ENCODE results near the gene CRNKL1. TPM values are rescaled to one million over a fixed set of nuclear protein-coding genes. Genes with fewer than 3 reads are reported as not detected.

The CRNKL1 gene
- total RNA-seq, 2 donors from 2014 or later, result 22.2 to 23.4 TPM

- Mint-ChIP-seq H3K27ac (no peak overlapping the region), H3K4me3 (no peak overlapping the region), H3K27me3 (ENCODE audit: insufficient read depth) (no peaks in the 10 kb centered on the region), H3K36me3 (ENCODE audit: low read depth) (no peaks in the 10 kb centered on the region), H3K4me1 (peaks cover 7% of the 10 kb centered on the region), H3K9me3 (no peaks in the 10 kb centered on the region)
- H3K4me1 ChIP-seq (ENCODE audit: control insufficient read depth, insufficient read depth, low read length), result peaks cover 2% of the 10 kb centered on the region
- no peak overlapping the region for H3K4me3 ChIP-seq (ENCODE audit: low read length)
- no peaks in the 10 kb centered on the region for H3K36me3 ChIP-seq (ENCODE audit: control insufficient read depth, insufficient read depth, low read length)
- no peaks in the 10 kb centered on the region for H3K27me3 ChIP-seq (ENCODE audit: control insufficient read depth, insufficient read depth, low read length, poor library complexity, severe bottlenecking)
- TF ChIP-seq CTCF (conservative IDR thresholded peaks at IDR 0.05), result no peak
- no peak overlapping the region for H3K27ac ChIP-seq (ENCODE audit: low read depth, low read length)
- 91 to 95% methylated on average over 3 to 9 of the region's 9 CpGs for WGBS, 2 experiments (ENCODE audit: insufficient coverage in 1 of 2, insufficient read length in 1 of 2)
- H3K9me3 ChIP-seq (ENCODE audit: control insufficient read depth, low read length), result no peaks in the 10 kb centered on the region
- no peak overlapping the region for H3K9ac ChIP-seq (ENCODE audit: extremely low read depth, low read length, poor library complexity, severe bottlenecking)
- no peak for DNase-seq
Measured at GRCh38 chr20:19996917-19997316, 55.3 kb downstream of the CRNKL1 start.

DNA sequence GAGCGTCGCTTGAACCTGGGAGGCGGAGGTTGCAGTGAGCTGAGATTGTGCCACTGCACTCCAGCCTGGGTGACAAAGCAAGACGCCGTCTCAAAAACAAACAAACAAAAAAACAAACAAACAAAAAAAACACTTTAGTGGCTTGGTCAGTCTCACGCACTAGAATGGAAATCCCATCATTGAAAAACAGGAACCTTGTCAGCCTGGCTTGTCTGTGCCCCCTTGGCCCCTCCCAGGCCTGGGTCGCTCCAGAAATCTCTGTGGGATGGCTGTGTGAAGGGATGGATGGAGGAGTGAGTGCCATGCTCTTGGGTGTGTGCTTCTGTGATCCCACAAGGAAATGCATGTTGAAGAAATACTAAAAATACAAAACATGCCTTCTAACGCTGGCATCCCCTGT, 56.0 kb downstream of the CRNKL1 start:
- no peak overlapping the region for H3K27ac ChIP-seq (ENCODE audit: low read depth, low read length)
- WGBS, 2 experiments (ENCODE audit: insufficient coverage in 1 of 2, insufficient read length in 1 of 2), result 96 to 100% methylated on average over 2 to 8 of the region's 8 CpGs
- Mint-ChIP-seq H3K27ac (no peak overlapping the region), H3K4me1 (peaks cover 11% of the 10 kb centered on the region), H3K9me3 (no peaks in the 10 kb centered on the region), H3K27me3 (ENCODE audit: insufficient read depth) (no peaks in the 10 kb centered on the region), H3K4me3 (no peak overlapping the region), H3K36me3 (ENCODE audit: low read depth) (no peaks in the 10 kb centered on the region)
- peaks cover 2% of the 10 kb centered on the region for H3K4me1 ChIP-seq (ENCODE audit: control insufficient read depth, insufficient read depth, low read length)
- H3K4me3 ChIP-seq (ENCODE audit: low read length), result no peak overlapping the region
- no peaks in the 10 kb centered on the region for H3K36me3 ChIP-seq (ENCODE audit: control insufficient read depth, insufficient read depth, low read length)
- TF ChIP-seq CTCF (conservative IDR thresholded peaks at IDR 0.05), result no peak
- H3K9me3 ChIP-seq (ENCODE audit: control insufficient read depth, low read length), result no peaks in the 10 kb centered on the region
- H3K9ac ChIP-seq (ENCODE audit: extremely low read depth, low read length, poor library complexity, severe bottlenecking), result no peak overlapping the region
- DNase-seq, result no peak
- no peaks in the 10 kb centered on the region for H3K27me3 ChIP-seq (ENCODE audit: control insufficient read depth, insufficient read depth, low read length, poor library complexity, severe bottlenecking)

DNA sequence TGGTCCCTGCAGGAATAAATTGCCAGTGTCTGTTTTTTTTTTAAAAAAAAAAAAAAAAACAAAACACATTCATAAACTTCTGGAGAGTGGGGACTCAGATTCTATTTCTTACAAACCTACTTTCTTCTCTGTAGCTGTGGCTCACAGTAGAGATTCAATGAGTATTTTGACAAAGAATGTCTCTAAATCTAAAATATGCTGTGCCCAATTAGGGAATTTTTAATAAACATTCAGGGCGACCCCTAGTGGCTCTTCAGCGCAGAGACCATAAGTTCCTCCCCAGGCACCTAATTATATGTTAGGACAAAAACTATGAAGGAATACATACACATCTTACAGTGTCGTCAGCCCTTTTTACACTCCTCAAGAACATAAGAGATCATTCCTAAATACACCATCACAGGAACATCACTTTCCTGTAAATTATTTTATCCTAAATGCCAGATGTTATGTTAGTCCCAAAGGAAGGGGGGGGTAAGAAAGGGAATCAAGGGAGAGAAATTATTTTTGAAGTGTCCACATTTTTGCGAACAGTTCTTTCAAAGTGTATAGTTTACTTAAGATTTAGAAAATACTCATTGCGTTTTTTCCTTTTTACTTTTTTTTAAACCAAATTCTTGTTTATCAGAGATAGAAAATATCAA, 56.9 kb downstream of the CRNKL1 start:
- Mint-ChIP-seq H3K4me1 (peaks cover 12% of the 10 kb centered on the region), H3K27me3 (ENCODE audit: insufficient read depth) (no peaks in the 10 kb centered on the region), H3K27ac (no peak overlapping the region), H3K9me3 (no peaks in the 10 kb centered on the region), H3K36me3 (ENCODE audit: low read depth) (no peaks in the 10 kb centered on the region), H3K4me3 (no peak overlapping the region)
- Histone ChIP-seq H3K27me3 (ENCODE audit: control insufficient read depth, insufficient read depth, low read length, poor library complexity, severe bottlenecking) (no peaks in the 10 kb centered on the region), H3K9ac (ENCODE audit: extremely low read depth, low read length, poor library complexity, severe bottlenecking) (no peak overlapping the region), H3K9me3 (ENCODE audit: control insufficient read depth, low read length) (no peaks in the 10 kb centered on the region), H3K4me3 (ENCODE audit: low read length) (no peak overlapping the region), H3K4me1 (ENCODE audit: control insufficient read depth, insufficient read depth, low read length) (peaks cover 2% of the 10 kb centered on the region), H3K27ac (ENCODE audit: low read depth, low read length) (no peak overlapping the region), H3K36me3 (ENCODE audit: control insufficient read depth, insufficient read depth, low read length) (no peaks in the 10 kb centered on the region)
- 38% methylated on average over 5 of the region's 5 CpGs; no CpG with 5 or more reads in 1 of the 2 experiments for WGBS, 2 experiments (ENCODE audit: insufficient coverage in 1 of 2, insufficient read length in 1 of 2)
- TF ChIP-seq CTCF (conservative IDR thresholded peaks at IDR 0.05), result peak; percentile 95
- DNase-seq, result no peak

All from endodermal cell (in vitro differentiated cells).